ENCODE data around the gene MCL1.

MCL1 gene

GRCh38 chr1:150536836-150537731 lies 42.3 kb downstream of the MCL1 start:
- DNase-seq: no peak

- DNase-seq: no peak
These were observed 43.7 kb downstream of the MCL1 start for GRCh38 chr1:150535511-150536287.

GRCh38 chr1:150534002-150534401 lies 45.4 kb downstream of the MCL1 start:
- no peak for DNase-seq

- DNase-seq: no peak
These were observed 46.5 kb downstream of the MCL1 start for GRCh38 chr1:150532860-150533259.

GRCh38 chr1:150530491-150531159 lies 48.8 kb downstream of the MCL1 start:
- no peak for DNase-seq

GRCh38 chr1:150529017-150529416 lies 50.4 kb downstream of the MCL1 start:
- DNase-seq: no peak

GRCh38 chr1:150528196-150528595 lies 51.2 kb downstream of the MCL1 start:
- no peak for DNase-seq

- DNase-seq: no peak
These were observed 54.1 kb downstream of the MCL1 start for GRCh38 chr1:150525348-150525747.

Measured in cortex of kidney (tissue), 1 donor.